ENCODE measurements around the gene ESPNL.

Gene ESPNL

GRCh38 chr2:238164906-238165287 is 64.8 kb downstream of the ESPNL start:
- no peaks in the 10 kb centered on the region for H3K36me3 ChIP-seq (ENCODE audit: low read length)
- H3K4me3 ChIP-seq (ENCODE audit: insufficient read depth, low read length, poor library complexity, severe bottlenecking) = no peak overlapping the region
- peaks cover 4% of the 10 kb centered on the region; the same call in 1 of the 2 replicates for H3F3A ChIP-seq (ENCODE audit: insufficient read depth)
- no peaks in the 10 kb centered on the region for H4K20me1 ChIP-seq (ENCODE audit: low read depth, low read length)
- no peaks in the 10 kb centered on the region for H3K27me3 ChIP-seq (ENCODE audit: low read length)
- H3K9ac ChIP-seq (ENCODE audit: low read length) = no peak overlapping the region
- H3K9me2 ChIP-seq (replicated peaks; ENCODE audit: insufficient read depth, low read length) = no peaks in the 10 kb centered on the region
- no peak overlapping the region for H2AFZ ChIP-seq (ENCODE audit: low read depth, low read length, severe bottlenecking)
- H3K79me2 ChIP-seq (ENCODE audit: insufficient read depth, low read length) = no peaks in the 10 kb centered on the region
- H3K9me3 ChIP-seq (ENCODE audit: insufficient read depth, low read length) = no peaks in the 10 kb centered on the region
- H3K27ac ChIP-seq (ENCODE audit: low read depth, low read length) = no peak overlapping the region
- no peak overlapping the region for H3K4me2 ChIP-seq (ENCODE audit: low read depth, low read length, poor library complexity, severe bottlenecking)
- TF ChIP-seq EZH2phosphoT487 (conservative IDR thresholded peaks at IDR 0.05; ENCODE audit: low read length) = no peak
- TF ChIP-seq, protein P1, sequence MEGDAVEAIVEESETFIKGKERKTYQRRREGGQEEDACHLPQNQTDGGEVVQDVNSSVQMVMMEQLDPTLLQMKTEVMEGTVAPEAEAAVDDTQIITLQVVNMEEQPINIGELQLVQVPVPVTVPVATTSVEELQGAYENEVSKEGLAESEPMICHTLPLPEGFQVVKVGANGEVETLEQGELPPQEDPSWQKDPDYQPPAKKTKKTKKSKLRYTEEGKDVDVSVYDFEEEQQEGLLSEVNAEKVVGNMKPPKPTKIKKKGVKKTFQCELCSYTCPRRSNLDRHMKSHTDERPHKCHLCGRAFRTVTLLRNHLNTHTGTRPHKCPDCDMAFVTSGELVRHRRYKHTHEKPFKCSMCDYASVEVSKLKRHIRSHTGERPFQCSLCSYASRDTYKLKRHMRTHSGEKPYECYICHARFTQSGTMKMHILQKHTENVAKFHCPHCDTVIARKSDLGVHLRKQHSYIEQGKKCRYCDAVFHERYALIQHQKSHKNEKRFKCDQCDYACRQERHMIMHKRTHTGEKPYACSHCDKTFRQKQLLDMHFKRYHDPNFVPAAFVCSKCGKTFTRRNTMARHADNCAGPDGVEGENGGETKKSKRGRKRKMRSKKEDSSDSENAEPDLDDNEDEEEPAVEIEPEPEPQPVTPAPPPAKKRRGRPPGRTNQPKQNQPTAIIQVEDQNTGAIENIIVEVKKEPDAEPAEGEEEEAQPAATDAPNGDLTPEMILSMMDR (IDR thresholded peaks at IDR 0.05; ENCODE audit: insufficient read depth, low read length, poor library complexity, severe bottlenecking) = no peak

- Histone ChIP-seq H4K20me1 (ENCODE audit: low read depth, low read length) (no peaks in the 10 kb centered on the region), H3K9me3 (ENCODE audit: insufficient read depth, low read length) (no peaks in the 10 kb centered on the region), H3K9ac (ENCODE audit: low read length) (no peak overlapping the region), H3K4me2 (ENCODE audit: low read depth, low read length, poor library complexity, severe bottlenecking) (no peak overlapping the region), H3K9me2 (replicated peaks; ENCODE audit: insufficient read depth, low read length) (no peaks in the 10 kb centered on the region), H3K79me2 (ENCODE audit: insufficient read depth, low read length) (no peaks in the 10 kb centered on the region), H3K4me3 (ENCODE audit: insufficient read depth, low read length, poor library complexity, severe bottlenecking) (no peak overlapping the region), H3K36me3 (ENCODE audit: low read length) (no peaks in the 10 kb centered on the region), H2AFZ (ENCODE audit: low read depth, low read length, severe bottlenecking) (no peak overlapping the region), H3K27ac (ENCODE audit: low read depth, low read length) (no peak overlapping the region), H3K27me3 (ENCODE audit: low read length) (no peaks in the 10 kb centered on the region), H3F3A (ENCODE audit: insufficient read depth) (peaks cover 4% of the 10 kb centered on the region; the same call in 1 of the 2 replicates)
- no peak for TF ChIP-seq EZH2phosphoT487 (conservative IDR thresholded peaks at IDR 0.05; ENCODE audit: low read length)
- TF ChIP-seq, protein P1 (IDR thresholded peaks at IDR 0.05; ENCODE audit: insufficient read depth, low read length, poor library complexity, severe bottlenecking) = no peak
Observed at GRCh38 chr2:238165288-238165921, 65.3 kb downstream of the ESPNL start.

- TF ChIP-seq, protein P1 (IDR thresholded peaks at IDR 0.05; ENCODE audit: insufficient read depth, low read length, poor library complexity, severe bottlenecking) = no peak
- no peak for TF ChIP-seq EZH2phosphoT487 (conservative IDR thresholded peaks at IDR 0.05; ENCODE audit: low read length)
- no peaks in the 10 kb centered on the region; the same call in 1 of the 2 replicates for H3K36me3 ChIP-seq (ENCODE audit: low read length)
- H2AFZ ChIP-seq (ENCODE audit: low read depth, low read length, severe bottlenecking) = no peak overlapping the region
- no peak overlapping the region for H3K9ac ChIP-seq (ENCODE audit: low read length)
- H3K4me3 ChIP-seq (ENCODE audit: insufficient read depth, low read length, poor library complexity, severe bottlenecking) = no peak overlapping the region
- H3F3A ChIP-seq (ENCODE audit: insufficient read depth) = peaks cover 4% of the 10 kb centered on the region; the same call in 1 of the 2 replicates
- no peak overlapping the region for H3K4me2 ChIP-seq (ENCODE audit: low read depth, low read length, poor library complexity, severe bottlenecking)
- H3K79me2 ChIP-seq (ENCODE audit: insufficient read depth, low read length) = no peaks in the 10 kb centered on the region
- no peaks in the 10 kb centered on the region for H3K27me3 ChIP-seq (ENCODE audit: low read length)
- H3K27ac ChIP-seq (ENCODE audit: low read depth, low read length) = no peak overlapping the region
- H4K20me1 ChIP-seq (ENCODE audit: low read depth, low read length) = no peaks in the 10 kb centered on the region
- no peaks in the 10 kb centered on the region for H3K9me3 ChIP-seq (ENCODE audit: insufficient read depth, low read length)
- H3K9me2 ChIP-seq (replicated peaks; ENCODE audit: insufficient read depth, low read length) = no peaks in the 10 kb centered on the region
Observed at GRCh38 chr2:238166391-238167343, 66.5 kb downstream of the ESPNL start.

All from SU-DHL-6 (cell line).